H9 (cell line): ENCODE data around the gene STAT3. TPM values are rescaled to one million over a fixed set of nuclear protein-coding genes. Genes with fewer than 3 reads are reported as not detected.
"Not testable (repeated sequence)": the region's sequence is repeated elsewhere in the genome, so short reads cannot be mapped to it uniquely, and the experiment has no call there.

Experiments
- DNase-seq: peaks from one replicate; pipeline ENCODE4 v3.0.0-alpha.2; 2017
- H2AFZ ChIP-seq: one replicate; pipeline ENCODE4 v1.6.1; 2013; ENCODE audit warnings: mild to moderate bottlenecking, low read length, control low read depth, moderate library complexity
- H2AK5ac ChIP-seq: 2 replicates; pipeline ENCODE4 v1.6.1; 2013; ENCODE audit warnings: low read length, control low read depth, mixed read lengths; ENCODE audit not compliant: insufficient read length
- H2BK120ac ChIP-seq: one replicate; pipeline ENCODE4 v1.6.1; 2013; ENCODE audit warnings: low read depth, mild to moderate bottlenecking, low read length, control low read depth, inconsistent platforms; ENCODE audit not compliant: poor library complexity, severe bottlenecking
- H2BK12ac ChIP-seq: 2 replicates; pipeline ENCODE4 v1.6.1; 2013; ENCODE audit warnings: low read length, control low read depth, mixed read lengths, low read depth; ENCODE audit not compliant: insufficient read length
- H2BK15ac ChIP-seq: 2 replicates; pipeline ENCODE4 v1.6.1; 2013; ENCODE audit warnings: low read depth, low read length, control low read depth
- H2BK20ac ChIP-seq: one replicate; pipeline ENCODE4 v1.6.1; 2013; ENCODE audit warnings: low read depth, mild to moderate bottlenecking, low read length, control low read depth, inconsistent platforms; ENCODE audit not compliant: poor library complexity, severe bottlenecking
- H2BK5ac ChIP-seq: 2 replicates; pipeline ENCODE4 v1.6.1; 2013; ENCODE audit warnings: low read length, control low read depth, mixed read lengths; ENCODE audit not compliant: insufficient read length
- H3K14ac ChIP-seq: 2 replicates; pipeline ENCODE4 v1.6.1; 2013; ENCODE audit warnings: low read length, control low read depth; ENCODE audit not compliant: insufficient read depth
- H3K18ac ChIP-seq: 2 replicates; pipeline ENCODE4 v1.6.1; 2013; ENCODE audit warnings: low read depth, mild to moderate bottlenecking, mixed read lengths, low read length, control low read depth; ENCODE audit not compliant: insufficient read length
- H3K23ac ChIP-seq: 2 replicates; pipeline ENCODE4 v1.6.1; 2013; ENCODE audit warnings: low read length, control low read depth, mixed read lengths, low read depth; ENCODE audit not compliant: insufficient read length
- H3K23me2 ChIP-seq: 2 replicates; pipeline ENCODE4 v1.6.1; 2013; ENCODE audit warnings: low read depth, mild to moderate bottlenecking, mixed read lengths, low read length, control low read depth; ENCODE audit not compliant: insufficient read length, poor library complexity, severe bottlenecking
- H3K27ac ChIP-seq: 2 replicates; pipeline ENCODE4 v1.5.1; 2013; ENCODE audit warnings: low read length, control low read depth, mixed read lengths, low read depth; ENCODE audit not compliant: insufficient read length
- H3K27me3 ChIP-seq: 2 replicates; pipeline ENCODE4 v1.6.1; 2013; ENCODE audit warnings: low read length, control low read depth, inconsistent platforms; ENCODE audit not compliant: insufficient read depth
- H3K4ac ChIP-seq: 2 replicates; pipeline ENCODE4 v1.6.1; 2013; ENCODE audit warnings: low read depth, mild to moderate bottlenecking, control low read depth, inconsistent platforms, low read length, moderate library complexity
- H3K4me1 ChIP-seq: 2 replicates; pipeline ENCODE4 v1.6.1; 2013; ENCODE audit warnings: low read length, control low read depth, inconsistent platforms; ENCODE audit not compliant: insufficient read depth
- H3K4me2 ChIP-seq: 2 replicates; pipeline ENCODE4 v1.6.1; 2013; ENCODE audit warnings: low read length, control low read depth, mixed read lengths; ENCODE audit not compliant: insufficient read length, insufficient read depth
- H3K56ac ChIP-seq: 2 replicates; pipeline ENCODE4 v1.6.1; 2013; ENCODE audit warnings: low read depth, mild to moderate bottlenecking, mixed read lengths, low read length, control low read depth; ENCODE audit not compliant: insufficient read length
- H3K79me1 ChIP-seq: 2 replicates; pipeline ENCODE4 v1.6.1; 2013; ENCODE audit warnings: low read depth, mild to moderate bottlenecking, moderate library complexity, low read length, control low read depth, inconsistent platforms; ENCODE audit not compliant: insufficient read depth, poor library complexity, severe bottlenecking
- H3K79me2 ChIP-seq: 2 replicates; pipeline ENCODE4 v1.6.1; 2013; ENCODE audit warnings: low read length, control low read depth, inconsistent platforms; ENCODE audit not compliant: insufficient read depth
- H3K9ac ChIP-seq: 2 replicates; pipeline ENCODE4 v1.6.1; 2013; ENCODE audit warnings: low read length, control low read depth, mixed read lengths; ENCODE audit not compliant: insufficient read length; ENCODE audit errors: extremely low read depth
- H3K9me3 ChIP-seq: one replicate; pipeline ENCODE4 v1.6.1; 2013; ENCODE audit warnings: low read depth, low read length, inconsistent platforms; ENCODE audit not compliant: control insufficient read depth
- H3T11ph ChIP-seq: one replicate; pipeline ENCODE4 v1.6.1; 2013; ENCODE audit warnings: mild to moderate bottlenecking, low read length, control low read depth, inconsistent platforms
- H4K20me1 ChIP-seq: one replicate; pipeline ENCODE4 v1.6.1; 2013; ENCODE audit not compliant: control insufficient read depth, insufficient read length, insufficient read depth
- H4K5ac ChIP-seq: 2 replicates; pipeline ENCODE4 v1.6.1; 2013; ENCODE audit warnings: low read depth, mild to moderate bottlenecking, mixed read lengths, low read length, control low read depth; ENCODE audit not compliant: insufficient read length
- H4K8ac ChIP-seq: replicated peaks from 2 replicates; pipeline ENCODE4 v1.6.1; 2013; ENCODE audit warnings: low read length, control low read depth, mixed read lengths, low read depth; ENCODE audit not compliant: insufficient read length
- H4K91ac ChIP-seq: 2 replicates; pipeline ENCODE4 v1.6.1; 2013; ENCODE audit warnings: low read depth, mild to moderate bottlenecking, moderate library complexity, mixed read lengths, low read length, control low read depth; ENCODE audit not compliant: insufficient read length
- H3K27ac Mint-ChIP-seq, 3 experiments: 2 replicates in 2 of 3; 3 replicates in 1 of 3; pipeline ENCODE4 v1.8.0; 2020 to 2021; ENCODE audit warnings: mixed read lengths in 3 of 3, mild to moderate bottlenecking in 1 of 3, moderate library complexity in 1 of 3
- H3K27me3 Mint-ChIP-seq: 2 replicates; pipeline ENCODE4 v1.8.0; 2021; ENCODE audit warnings: low read depth, mild to moderate bottlenecking, moderate library complexity, mixed read lengths
- H3K36me3 Mint-ChIP-seq, 3 experiments: 2 replicates in 2 of 3; 3 replicates in 1 of 3; pipeline ENCODE4 v1.8.0; 2020 to 2021; ENCODE audit warnings: low read depth in 3 of 3, mixed read lengths in 3 of 3; ENCODE audit not compliant: insufficient read depth in 1 of 3
- H3K4me1 Mint-ChIP-seq, 2 experiments: 2 replicates each; pipeline ENCODE4 v1.8.0; 2020; ENCODE audit warnings: mixed read lengths in 2 of 2
- H3K4me3 Mint-ChIP-seq, 2 experiments: 2 replicates in 1 of 2; 3 replicates in 1 of 2; pipeline ENCODE4 v1.8.0; 2020 to 2021; ENCODE audit warnings: mild to moderate bottlenecking in 2 of 2, mixed read lengths in 2 of 2, moderate library complexity in 1 of 2
- H3K9me3 Mint-ChIP-seq, 2 experiments: 2 replicates in 1 of 2; 3 replicates in 1 of 2; pipeline ENCODE4 v1.8.0; 2020; ENCODE audit warnings: mild to moderate bottlenecking in 2 of 2, mixed read lengths in 2 of 2, moderate library complexity in 1 of 2
- CTCF ChIP-seq: fragments of 200-600 bp; sonication (generic); conservative IDR thresholded peaks from 3 replicates; pipeline ENCODE4 v1.8.0; 2021; ENCODE audit warnings: antibody characterized with exemption, mild to moderate bottlenecking
- WGBS: extraction: QIAGEN DNeasy Blood & Tissue Kit; methylation state at CpG from one replicate; pipeline ENCODE4 v1.1.7; 2013; ENCODE audit warnings: missing lambda C conversion rate, low lambda C conversion rate, mixed read lengths; ENCODE audit not compliant: insufficient read length; ENCODE audit errors: extremely low coverage; 5-methylcytosine and 5-hydroxymethylcytosine counted together
- total RNA-seq: library from RNA; stranded (reverse); gene quantifications from 2 replicates; pipeline ENCODE4 v1.2.1, GENCODE V29; 2021

Gene STAT3
- total RNA-seq, 1 experiment from 2014 or later, result 83.2 TPM

DNA sequence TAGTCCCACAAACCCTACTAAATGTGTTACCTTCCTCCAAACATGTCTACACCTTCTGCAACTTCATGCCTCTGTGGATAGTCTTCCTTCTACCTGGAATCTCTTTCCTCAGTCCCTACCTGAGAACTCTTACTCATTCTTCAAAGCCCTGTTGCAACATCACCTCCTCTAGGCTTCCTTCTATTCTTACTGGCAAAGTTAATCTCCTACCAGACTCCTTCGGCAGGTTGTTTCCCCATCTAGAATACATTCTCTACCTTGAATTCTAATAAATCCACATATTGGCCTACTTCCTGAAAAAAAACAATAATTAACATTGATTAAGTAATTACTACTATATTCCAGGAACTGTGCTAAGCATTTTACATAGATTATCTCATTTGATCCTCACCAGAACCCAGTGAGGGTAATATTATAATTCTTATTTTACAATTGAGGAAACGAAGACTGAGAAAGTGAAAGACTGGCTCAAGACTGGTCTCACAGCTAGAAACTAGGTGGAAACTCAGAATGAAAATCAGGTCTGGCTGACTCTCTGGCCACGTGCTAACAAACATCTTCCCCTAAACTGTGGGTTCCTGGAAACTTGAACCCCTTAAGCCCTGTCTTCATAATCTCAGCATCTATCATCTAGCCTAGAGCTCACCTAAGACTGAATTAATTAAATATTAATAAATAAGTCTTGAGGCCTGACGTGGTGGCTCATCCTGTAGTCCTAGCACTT is 4.6 kb upstream of the STAT3 start:
- no peak for TF ChIP-seq CTCF
- Histone ChIP-seq H3K4me2 (no peak overlapping the region), H2AK5ac (no peak overlapping the region), H3K23ac (no peak overlapping the region), H4K20me1 (no peaks in the 10 kb centered on the region), H3K27ac (no peak overlapping the region), H2AFZ (no peak overlapping the region), H3K79me1 (no peaks in the 10 kb centered on the region), H4K91ac (no peak overlapping the region), H3T11ph (no peak overlapping the region), H4K8ac (no peak overlapping the region), H3K23me2 (peaks cover 4% of the 10 kb centered on the region), H3K18ac (no peak overlapping the region), H3K4me1 (no peaks in the 10 kb centered on the region), H3K56ac (no peak overlapping the region), H2BK12ac (no peak overlapping the region), H3K79me2 (no peaks in the 10 kb centered on the region), H3K9me3 (no peaks in the 10 kb centered on the region), H2BK15ac (no peak overlapping the region), H2BK120ac (no peak overlapping the region), H4K5ac (no peak overlapping the region), H2BK20ac (no peak overlapping the region), H3K4ac (no peak overlapping the region), H2BK5ac (no peak overlapping the region), H3K27me3 (no peaks in the 10 kb centered on the region), H3K14ac (no peak overlapping the region), H3K9ac (no peak overlapping the region)
- H3K27ac Mint-ChIP-seq, result peak overlapping the region in 1 of 3 experiments; percentile 71; a peak in 2 of 7 replicates
- no CpG with 5 or more reads among the region's 4 CpGs for WGBS
- DNase-seq, result no peak
- no peaks in the 10 kb centered on the region; the same call in 1 of the 2 replicates for H3K27me3 Mint-ChIP-seq
- H3K4me1 Mint-ChIP-seq, result peaks cover 20 to 21% of the 10 kb centered on the region in 2 experiments
- no peaks in the 10 kb centered on the region; a peak in 1 of 7 replicates for H3K36me3 Mint-ChIP-seq
- H3K4me3 Mint-ChIP-seq, result no peak overlapping the region
- no peaks in the 10 kb centered on the region; a peak in 1 of 5 replicates for H3K9me3 Mint-ChIP-seq

DNA sequence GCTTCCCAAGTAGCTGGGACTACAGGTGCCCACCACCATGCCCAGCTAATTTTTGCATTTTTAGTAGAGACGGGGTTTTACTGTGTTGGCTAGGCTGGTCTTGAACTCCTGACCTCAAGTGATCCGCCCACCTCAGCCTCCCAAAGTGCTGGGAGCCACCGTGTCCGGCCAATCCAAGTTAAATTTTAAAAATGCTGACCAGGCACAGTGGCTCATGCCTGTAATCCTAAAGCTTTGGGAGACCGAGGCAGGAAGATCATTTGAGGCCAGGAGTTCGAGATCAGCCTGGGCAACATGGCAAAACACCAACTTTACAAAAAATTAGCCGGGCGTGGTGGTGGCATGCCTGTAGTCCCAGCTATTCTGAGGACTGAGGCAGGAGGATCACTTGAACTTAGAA is 3.2 kb upstream of the STAT3 start:
- H2BK15ac ChIP-seq, H3K27me3 Mint-ChIP-seq, H3K56ac ChIP-seq, H2BK5ac ChIP-seq, H3T11ph ChIP-seq, H2AK5ac ChIP-seq, H2BK20ac ChIP-seq, H3K9ac ChIP-seq, H3K9me3 ChIP-seq, H2BK120ac ChIP-seq, H4K91ac ChIP-seq, H3K79me2 ChIP-seq, H3K36me3 Mint-ChIP-seq, H2AFZ ChIP-seq, H3K4me1 ChIP-seq, H3K18ac ChIP-seq, H3K23me2 ChIP-seq, H4K5ac ChIP-seq, H3K4ac ChIP-seq, H3K23ac ChIP-seq, H3K9me3 Mint-ChIP-seq, H3K4me2 ChIP-seq, H4K8ac ChIP-seq, H3K14ac ChIP-seq, H2BK12ac ChIP-seq, H3K79me1 ChIP-seq, H3K27me3 ChIP-seq, H3K27ac Mint-ChIP-seq, H3K27ac ChIP-seq, DNase-seq, H4K20me1 ChIP-seq, H3K4me3 Mint-ChIP-seq: not testable (repeated sequence)
- WGBS, result no CpG with 5 or more reads among the region's 8 CpGs
- H3K4me1 Mint-ChIP-seq, result peaks cover 29 to 30% of the 10 kb centered on the region in 2 experiments
